Measurements from ENCODE around the gene METTL1.
"Not testable (repeated sequence)": the region's sequence is repeated elsewhere in the genome, so short reads cannot be mapped to it uniquely, and the experiment has no call there.

METTL1 gene

DNA sequence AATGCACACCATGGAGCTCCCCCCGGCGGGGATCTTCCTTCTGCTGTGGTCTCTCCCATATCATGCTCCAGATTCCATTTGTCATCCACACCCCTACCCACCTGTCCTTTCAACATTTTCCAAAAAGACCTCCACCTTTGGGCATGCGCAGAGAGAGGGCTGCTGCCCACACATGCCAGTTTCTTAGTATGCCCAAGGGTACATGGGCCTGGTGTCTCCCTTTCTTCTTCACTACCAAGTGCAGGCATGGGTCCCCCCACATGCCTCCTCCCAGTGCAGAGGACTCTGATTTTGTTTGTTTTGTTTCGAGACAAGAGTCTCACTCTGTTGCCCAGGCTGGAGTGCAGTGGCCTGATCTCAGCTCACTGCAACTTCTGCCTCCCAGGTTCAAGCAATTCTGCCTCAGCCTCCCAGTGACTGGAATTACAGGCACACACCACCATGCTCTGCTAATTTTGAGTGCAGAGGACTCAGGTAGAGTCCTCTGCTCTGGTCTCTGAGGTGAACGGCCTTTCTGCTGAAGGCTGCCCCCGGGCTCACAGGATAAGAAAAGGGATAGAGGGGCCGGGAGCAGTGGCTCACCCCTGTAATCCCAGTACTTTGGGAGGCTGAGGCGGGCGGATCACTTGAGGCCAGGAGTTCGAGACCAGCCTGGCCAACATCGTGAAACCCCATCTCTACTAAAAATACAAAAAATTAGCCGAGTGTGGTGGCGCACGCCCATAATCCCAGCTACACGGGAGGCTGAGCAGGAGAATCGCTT lies 49.9 kb downstream of the METTL1 start:
- DNase-seq = not testable (repeated sequence)

DNA sequence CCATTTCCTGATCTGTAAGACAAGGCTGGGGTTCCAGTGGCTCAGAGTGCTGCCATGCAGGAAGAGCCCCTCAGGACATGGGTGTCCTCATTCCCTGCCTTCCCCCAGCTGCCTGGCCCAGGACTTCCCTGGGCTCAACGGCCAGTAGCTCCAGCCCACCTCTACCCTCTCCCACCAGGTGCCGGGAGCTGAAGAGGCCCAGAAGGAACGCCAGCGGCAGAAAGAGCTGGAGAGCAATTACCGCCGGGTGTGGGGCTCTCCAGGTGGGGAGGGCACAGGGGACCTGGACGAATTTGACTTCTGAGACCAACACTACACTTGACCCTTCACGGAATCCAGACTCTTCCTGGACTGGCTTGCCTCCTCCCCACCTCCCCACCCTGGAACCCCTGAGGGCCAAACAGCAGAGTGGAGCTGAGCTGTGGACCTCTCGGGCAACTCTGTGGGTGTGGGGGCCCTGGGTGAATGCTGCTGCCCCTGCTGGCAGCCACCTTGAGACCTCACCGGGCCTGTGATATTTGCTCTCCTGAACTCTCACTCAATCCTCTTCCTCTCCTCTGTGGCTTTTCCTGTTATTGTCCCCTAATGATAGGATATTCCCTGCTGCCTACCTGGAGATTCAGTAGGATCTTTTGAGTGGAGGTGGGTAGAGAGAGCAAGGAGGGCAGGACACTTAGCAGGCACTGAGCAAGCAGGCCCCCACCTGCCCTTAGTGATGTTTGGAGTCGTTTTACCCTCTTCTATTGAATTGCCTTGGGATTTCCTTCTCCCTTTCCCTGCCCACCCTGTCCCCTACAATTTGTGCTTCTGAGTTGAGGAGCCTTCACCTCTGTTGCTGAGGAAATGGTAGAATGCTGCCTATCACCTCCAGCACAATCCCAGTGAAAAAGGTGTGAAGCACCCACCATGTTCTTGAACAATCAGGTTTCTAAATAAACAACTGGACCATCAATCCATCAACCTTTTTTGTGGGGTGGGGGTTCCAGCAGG lies 51.0 kb downstream of the METTL1 start:
- DNase-seq = no peak

DNA sequence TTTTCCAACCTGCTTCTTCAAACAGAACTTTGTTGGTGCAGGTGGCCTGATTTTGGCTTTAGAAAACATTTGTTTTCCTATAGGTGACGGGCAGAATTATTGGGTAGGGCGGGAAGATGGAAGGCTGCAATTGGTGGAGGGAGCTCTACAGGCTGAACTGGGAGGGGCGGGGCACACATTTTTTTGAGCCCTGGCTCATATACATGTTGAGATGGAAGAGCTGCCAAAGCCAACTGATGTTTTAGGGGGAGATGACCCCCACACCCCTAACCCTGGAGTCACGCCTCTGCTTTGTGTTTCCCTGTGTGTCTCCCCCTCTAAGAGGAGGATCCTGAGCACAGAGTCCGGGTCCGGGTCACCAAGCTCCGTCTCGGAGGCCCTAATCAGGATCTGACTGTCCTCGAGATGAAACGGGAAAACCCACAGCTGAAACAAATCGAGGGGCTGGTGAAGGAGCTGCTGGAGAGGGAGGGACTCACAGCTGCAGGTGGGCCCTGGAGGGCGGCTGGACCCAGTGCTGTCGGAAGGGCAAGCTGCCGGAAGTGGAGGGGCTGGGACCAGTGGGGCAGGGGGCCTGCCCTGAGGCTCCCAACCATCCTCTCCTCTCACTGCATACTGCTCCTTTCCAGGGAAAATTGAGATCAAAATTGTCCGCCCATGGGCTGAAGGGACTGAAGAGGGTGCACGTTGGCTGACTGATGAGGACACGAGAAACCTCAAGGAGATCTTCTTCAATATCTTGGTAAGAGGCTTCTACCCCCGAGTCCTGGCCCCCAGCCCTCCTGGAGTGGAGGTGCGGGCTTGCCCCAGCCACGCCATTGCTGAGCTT lies 51.9 kb downstream of the METTL1 start:
- DNase-seq = no peak

DNA sequence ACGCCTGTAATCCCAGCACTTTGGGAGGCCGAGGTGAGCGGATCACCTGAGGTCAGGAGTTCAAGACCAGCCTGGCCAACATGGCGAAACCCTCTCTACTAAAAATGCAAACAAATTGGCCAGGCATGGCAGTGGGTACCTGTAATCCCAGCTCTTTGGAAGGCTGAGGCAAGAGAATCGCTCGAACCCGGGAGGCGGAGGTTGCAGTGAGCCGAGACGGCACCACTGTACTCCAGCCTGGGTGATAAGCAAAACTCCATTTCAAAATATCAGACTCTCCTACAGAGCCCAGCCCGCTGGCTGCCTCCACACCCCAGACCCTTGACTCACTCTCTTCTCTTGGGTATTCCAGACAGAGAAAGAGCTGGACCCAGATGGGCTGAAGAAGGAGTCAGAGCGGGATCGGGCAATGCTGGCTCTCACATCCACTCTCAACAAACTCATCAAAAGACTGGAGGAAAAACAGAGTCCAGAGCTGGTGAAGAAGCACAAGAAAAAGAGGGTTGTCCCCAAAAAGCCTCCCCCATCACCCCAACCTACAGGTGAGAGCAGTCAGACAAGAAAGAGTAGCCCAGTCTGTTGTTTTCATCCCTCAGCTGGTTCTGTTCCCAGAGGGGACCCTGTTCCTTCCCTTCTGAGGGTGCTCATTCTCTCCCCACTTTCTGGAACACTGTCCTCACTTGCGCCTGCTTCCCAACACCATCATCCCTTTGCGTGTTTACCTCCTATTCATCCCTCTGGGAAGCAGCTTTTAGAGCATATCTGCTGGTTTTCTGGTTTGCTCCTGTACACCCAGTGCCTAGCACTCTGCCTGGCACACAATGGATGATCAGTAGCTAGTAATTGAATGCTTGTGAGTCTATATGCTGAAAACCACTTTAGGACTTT lies 53.0 kb downstream of the METTL1 start:
- DNase-seq = no peak

Measured in EL (cell line).